HG02852 (cell line): ENCODE data around the gene JMJD1C.
"Not testable (repeated sequence)": the region's sequence is repeated elsewhere in the genome, so short reads cannot be mapped to it uniquely, and the experiment has no call there.

Source experiments
- ATAC-seq: cut with Tn5 transposase; IDR thresholded peaks from one replicate; pipeline ENCODE4 v1.9.1; 2021; ENCODE audit warnings: mild to moderate bottlenecking, moderate library complexity; ENCODE audit not compliant: unreplicated experiment

JMJD1C gene

GRCh38 chr10:63368365-63368764 lies 97.4 kb downstream of the JMJD1C start:
- no peak for ATAC-seq

GRCh38 chr10:63366933-63367332 lies 98.8 kb downstream of the JMJD1C start:
- ATAC-seq, result no peak

GRCh38 chr10:63365976-63366765 lies 99.6 kb downstream of the JMJD1C start:
- ATAC-seq, result no peak

GRCh38 chr10:63364918-63365317 lies 100.9 kb downstream of the JMJD1C start:
- no peak for ATAC-seq

- ATAC-seq, result no peak
These were observed 101.8 kb downstream of the JMJD1C start for GRCh38 chr10:63363951-63364350.

GRCh38 chr10:63355682-63356081 lies 110.1 kb downstream of the JMJD1C start:
- no peak for ATAC-seq

DNA sequence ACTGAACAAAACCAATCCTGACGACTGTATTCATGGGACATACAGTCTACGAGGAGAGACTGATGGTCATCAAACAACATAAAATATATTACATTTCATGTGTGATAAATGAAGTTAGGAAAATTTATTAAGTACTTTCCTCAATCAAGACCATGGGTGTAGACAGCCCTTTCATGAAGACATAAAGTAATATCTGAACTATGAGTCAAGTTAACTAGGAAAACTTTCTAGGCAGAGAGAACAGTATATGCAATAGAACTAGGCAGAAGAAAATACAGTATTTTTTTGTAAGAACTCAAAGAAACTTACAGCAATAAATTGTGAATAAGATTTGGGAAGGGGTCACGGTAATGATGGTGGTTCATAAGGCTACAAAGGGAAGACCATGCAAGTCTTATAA lies 112.8 kb downstream of the JMJD1C start:
- no peak for ATAC-seq

GRCh38 chr10:63348245-63348850 lies 117.4 kb downstream of the JMJD1C start:
- no peak for ATAC-seq

GRCh38 chr10:63346015-63346441 lies 119.7 kb downstream of the JMJD1C start:
- no peak for ATAC-seq

- peak; percentile 55 for ATAC-seq
These were observed 121.5 kb downstream of the JMJD1C start for GRCh38 chr10:63344269-63344668.

- no peak for ATAC-seq
These were observed 122.3 kb downstream of the JMJD1C start for GRCh38 chr10:63343476-63343875.

DNA sequence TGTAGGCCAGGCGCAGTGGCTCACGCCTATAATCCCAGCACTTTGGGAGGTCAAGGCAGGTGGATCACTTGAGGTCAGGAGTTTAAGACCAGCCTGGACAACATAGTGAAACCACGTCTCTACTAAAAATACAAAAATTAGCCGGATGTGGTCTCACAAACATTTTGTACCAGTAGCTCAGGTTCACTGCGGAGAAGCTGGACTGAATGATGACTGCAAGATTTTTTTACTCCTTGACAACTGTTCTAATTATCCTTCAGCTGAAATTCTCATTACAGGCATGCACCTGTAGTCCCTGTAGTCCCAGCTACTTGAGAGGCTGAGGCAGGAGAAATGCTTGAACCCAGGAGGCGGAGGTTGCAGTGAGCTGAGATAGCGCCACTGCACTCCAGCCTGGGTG lies 126.1 kb downstream of the JMJD1C start:
- not testable (repeated sequence) for ATAC-seq

DNA sequence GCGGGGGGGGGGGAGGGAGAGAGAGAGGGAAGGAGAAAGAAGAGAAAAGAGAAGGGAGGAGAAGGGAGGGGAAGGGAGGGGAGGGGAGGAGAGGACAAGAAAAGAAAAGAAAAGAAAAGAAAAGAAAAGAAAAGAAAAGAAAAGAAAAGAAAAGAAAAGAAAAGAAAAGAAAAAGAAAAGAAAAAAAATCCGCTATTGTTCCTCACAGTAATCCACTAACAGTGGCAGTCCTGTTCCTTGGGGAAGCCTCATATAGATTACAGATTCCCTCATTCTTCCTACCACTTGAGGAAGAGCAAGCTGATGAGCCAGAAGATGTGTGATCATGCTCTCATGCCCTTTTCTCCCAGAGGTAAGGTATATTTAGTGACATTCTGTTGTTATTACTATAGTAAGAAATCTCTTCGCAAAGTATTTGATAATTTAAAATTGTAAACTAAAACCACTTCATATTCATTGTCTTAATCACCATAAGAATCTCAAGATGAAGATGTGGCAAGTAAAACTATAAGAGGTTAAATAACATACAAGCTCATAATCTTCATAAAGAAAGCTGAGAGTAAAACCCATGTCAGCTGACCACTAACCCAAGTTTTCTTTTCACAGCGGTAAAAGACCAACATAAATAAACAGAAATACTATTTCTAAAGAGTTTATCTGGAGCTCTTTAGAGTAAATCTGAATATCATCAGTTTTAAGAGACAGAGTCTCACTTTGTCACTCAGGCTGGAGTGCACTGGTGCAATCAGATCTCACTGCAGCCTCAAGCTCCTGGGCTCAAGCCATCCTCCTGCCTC lies 128.1 kb downstream of the JMJD1C start:
- ATAC-seq, result no peak

DNA sequence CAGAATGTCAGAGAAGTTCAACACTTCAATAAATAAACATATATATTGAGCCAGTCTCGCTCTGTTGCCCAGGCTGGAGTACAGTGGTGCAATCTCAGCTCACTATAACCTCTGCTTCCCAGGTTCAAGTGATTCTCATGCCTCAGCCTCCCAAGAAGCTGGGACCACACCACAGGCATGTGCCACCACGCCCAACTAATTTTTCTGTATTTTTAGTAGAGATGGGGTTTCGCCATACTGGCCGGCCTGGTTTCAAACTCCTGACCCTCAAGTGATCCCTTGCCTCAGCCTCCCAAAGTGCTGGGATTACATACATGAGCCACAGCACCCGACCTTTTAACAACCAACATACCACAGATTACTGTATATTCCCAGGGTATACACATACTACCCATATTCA lies 134.2 kb downstream of the JMJD1C start:
- no peak for ATAC-seq

- no peak for ATAC-seq
These were observed 141.3 kb downstream of the JMJD1C start for GRCh38 chr10:63324495-63324854.

DNA sequence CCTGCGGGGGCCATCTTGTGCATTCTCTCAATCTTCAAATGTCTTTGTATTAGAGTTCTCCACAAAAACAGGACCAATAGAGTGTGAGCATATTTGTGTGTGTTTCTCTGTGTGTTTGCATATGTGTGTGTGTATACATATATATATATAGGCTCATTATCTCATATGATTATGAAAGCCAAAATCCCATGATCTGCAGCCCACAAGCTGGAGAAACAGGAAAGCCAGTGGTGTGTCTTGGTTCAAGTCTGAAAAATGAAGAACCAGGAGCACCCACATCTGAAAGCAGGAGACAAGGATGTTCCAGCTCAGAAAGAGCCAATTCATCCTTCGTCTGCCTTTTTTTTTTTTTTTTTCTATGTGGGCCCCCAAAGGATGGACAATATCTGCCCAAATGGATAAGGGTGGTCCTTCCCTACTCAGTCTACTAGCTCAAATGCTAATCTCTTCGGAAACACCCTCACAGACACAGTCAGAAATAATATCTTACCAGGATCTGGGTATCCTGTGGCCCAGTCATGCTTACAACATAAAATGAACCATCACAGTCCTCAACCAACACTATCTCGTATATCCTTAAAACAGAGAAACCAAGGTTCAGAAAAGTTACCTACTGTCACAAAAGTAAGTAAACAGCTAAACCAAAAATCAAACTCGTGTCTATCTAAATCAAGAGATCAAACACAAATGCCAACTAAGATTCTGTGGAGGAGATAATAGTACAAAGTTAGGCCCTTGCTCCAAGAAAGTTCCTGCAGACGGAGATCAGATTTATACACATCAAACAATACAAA lies 141.9 kb downstream of the JMJD1C start:
- no peak for ATAC-seq

- no peak for ATAC-seq
These were observed 145.1 kb downstream of the JMJD1C start for GRCh38 chr10:63320683-63321082.

DNA sequence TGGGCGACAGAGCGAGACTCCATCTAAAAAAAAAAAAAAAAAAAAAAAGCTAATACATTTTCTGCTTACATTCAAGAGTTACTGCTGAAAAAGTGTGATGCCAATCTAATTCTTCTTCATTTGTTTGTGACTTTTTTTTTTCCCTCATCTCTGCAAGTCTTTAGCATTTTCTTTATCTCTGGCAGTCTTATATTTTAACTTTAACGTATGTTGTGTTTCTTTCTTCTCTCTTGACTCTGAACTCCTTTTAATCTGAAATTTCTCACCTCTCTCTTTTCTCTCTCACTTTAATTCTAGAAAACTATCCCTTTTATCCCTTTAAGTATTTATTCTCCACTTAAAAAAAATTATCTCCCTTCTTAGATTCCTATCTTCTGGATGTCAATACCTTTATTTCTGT lies 146.5 kb downstream of the JMJD1C start:
- ATAC-seq, result no peak

- ATAC-seq, result no peak
These were observed 147.3 kb downstream of the JMJD1C start for GRCh38 chr10:63318491-63318890.

DNA sequence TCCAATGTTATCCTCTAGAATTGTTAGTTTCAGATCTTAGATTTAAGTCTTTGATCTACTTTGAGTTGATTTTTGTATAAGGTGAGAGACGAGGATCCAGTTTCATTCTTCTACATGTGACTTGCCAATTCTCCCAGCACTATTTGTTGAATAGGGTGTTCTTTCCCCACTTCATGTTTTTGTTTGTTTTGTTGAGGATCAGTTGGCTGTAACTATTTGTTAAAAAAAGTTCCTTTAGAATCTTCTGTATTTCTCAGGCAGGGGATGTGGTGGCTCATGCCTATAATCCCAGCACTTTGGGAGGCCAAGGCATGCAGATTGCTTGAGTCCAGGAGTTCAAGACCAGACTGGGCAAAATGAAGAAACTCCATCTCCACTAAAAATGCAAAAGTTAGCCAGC lies 151.8 kb downstream of the JMJD1C start:
- no peak for ATAC-seq
